Measurements from ENCODE around the gene XRCC1.

GRCh38 chr19:43620061-43621001 lies 45.0 kb upstream of the XRCC1 start:
- TF ChIP-seq CTCF (conservative IDR thresholded peaks at IDR 0.05 in 1 of 2, IDR thresholded peaks at IDR 0.05 in 1 of 2; ENCODE audit: extremely low read depth in 1 of 2, insufficient read depth in 1 of 2, low read depth in 1 of 2, low read length in 2 of 2) (no peak), EZH2 (IDR thresholded peaks at IDR 0.05; ENCODE audit: borderline replicate concordance, low read length) (no peak)
